Measurements from ENCODE around the gene CLEC18C.
"Not testable (repeated sequence)": the region's sequence is repeated elsewhere in the genome, so short reads cannot be mapped to it uniquely, and the experiment has no call there.

CLEC18C gene

DNA sequence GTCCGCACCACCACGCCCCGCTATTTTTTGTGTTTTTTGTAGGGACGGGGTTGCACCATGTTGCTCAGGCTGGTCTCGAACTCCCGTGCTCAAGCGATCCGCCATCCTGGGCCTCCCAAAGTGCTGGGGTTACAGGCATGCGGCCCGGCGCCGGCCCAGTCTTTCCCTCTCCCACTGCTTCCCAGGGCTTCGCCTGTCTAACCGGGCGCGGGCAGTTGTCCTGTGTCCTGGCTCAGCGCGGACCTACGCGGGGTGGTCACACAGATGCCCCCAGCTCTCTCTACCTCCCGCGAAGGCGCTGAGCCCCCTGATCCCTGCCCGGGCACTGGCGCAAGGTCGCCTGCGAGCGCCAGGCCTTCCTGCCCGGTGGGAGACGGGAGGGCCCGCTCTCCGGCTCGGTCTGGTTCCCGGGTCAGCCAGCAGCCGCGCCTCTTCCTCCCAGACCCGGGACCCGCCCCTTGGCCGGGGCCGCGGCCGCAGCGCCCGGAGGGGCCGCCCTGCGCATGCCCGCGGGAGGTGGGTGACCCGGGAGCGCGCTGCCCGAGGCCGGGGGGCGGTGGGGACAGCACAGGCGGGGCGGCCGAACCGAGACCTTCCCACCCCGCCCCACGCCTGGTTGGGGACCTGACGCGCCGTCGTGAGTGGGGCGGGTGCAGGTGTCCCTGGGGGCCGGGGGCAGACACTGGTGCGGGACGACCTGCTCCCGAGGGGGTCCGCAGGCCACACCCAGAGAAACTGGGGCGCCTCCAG is 14.4 kb downstream of the CLEC18C start:
- DNase-seq; H3K4me1 ChIP-seq (ENCODE audit: insufficient read depth, low read length); ATAC-seq (ENCODE audit: insufficient read depth, low read depth); H4K20me1 ChIP-seq (ENCODE audit: insufficient read depth, low read length); H3K4me3 ChIP-seq (ENCODE audit: low read depth in 1 of 2, low read length in 2 of 2); H3K36me3 ChIP-seq (ENCODE audit: insufficient read depth, low read length); H3K9ac ChIP-seq (ENCODE audit: low read depth, low read length); H3K79me2 ChIP-seq (ENCODE audit: insufficient read depth, low read length); H3K27ac ChIP-seq (ENCODE audit: low read length); H3K27me3 ChIP-seq (ENCODE audit: insufficient read depth, low read length, poor library complexity); H3K9me3 ChIP-seq (ENCODE audit: insufficient read depth, low read length, severe bottlenecking); H2AFZ ChIP-seq (ENCODE audit: low read depth, low read length); H3K4me2 ChIP-seq (ENCODE audit: insufficient read depth, low read length): not testable (repeated sequence)

DNA sequence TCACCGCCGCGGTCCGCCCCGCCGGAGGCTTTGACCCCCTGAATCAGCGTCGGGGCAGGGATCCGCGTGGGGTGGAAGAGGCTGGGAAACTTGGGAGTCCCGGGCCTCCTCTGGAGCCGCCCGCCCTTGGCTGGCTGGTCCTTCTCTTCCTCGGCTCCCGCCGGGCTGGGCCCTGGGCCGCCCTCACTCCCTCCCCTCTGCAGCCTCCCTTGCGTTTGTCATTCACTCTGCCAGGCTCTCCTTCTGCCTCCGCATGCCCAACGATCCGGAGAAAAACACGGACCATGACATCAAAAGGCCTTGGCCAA is 15.0 kb downstream of the CLEC18C start:
- not testable (repeated sequence) for H3K27ac ChIP-seq (ENCODE audit: low read length); H3K36me3 ChIP-seq (ENCODE audit: insufficient read depth, low read length); H3K27me3 ChIP-seq (ENCODE audit: insufficient read depth, low read length, poor library complexity); DNase-seq; H3K9me3 ChIP-seq (ENCODE audit: insufficient read depth, low read length, severe bottlenecking); H3K4me2 ChIP-seq (ENCODE audit: insufficient read depth, low read length); H3K79me2 ChIP-seq (ENCODE audit: insufficient read depth, low read length); H2AFZ ChIP-seq (ENCODE audit: low read depth, low read length); H3K4me1 ChIP-seq (ENCODE audit: insufficient read depth, low read length); H4K20me1 ChIP-seq (ENCODE audit: insufficient read depth, low read length); H3K9ac ChIP-seq (ENCODE audit: low read depth, low read length); ATAC-seq (ENCODE audit: insufficient read depth, low read depth); H3K4me3 ChIP-seq (ENCODE audit: low read depth in 1 of 2, low read length in 2 of 2)

DNA sequence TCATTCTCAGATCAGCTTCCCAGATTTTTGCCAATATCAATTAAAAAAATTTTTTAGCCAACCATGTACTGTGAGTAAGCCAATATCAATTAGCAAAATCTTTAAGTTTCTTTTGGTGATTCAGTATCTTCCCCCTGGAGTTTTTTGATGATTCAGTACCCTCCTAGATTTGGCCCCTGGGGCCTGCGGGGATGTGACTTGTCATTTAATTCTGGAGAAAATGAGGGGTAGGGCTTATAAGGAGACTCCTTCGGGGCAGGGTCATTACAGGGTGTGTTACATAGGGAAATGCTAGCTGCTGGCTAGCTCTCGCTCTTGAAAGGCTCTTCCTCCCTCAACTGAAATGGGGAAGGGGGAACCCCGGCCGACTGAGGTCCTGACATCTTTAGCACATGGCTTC is 17.0 kb downstream of the CLEC18C start:
- not testable (repeated sequence) for H3K79me2 ChIP-seq (ENCODE audit: insufficient read depth, low read length); H3K4me3 ChIP-seq (ENCODE audit: low read depth in 1 of 2, low read length in 2 of 2); H3K9ac ChIP-seq (ENCODE audit: low read depth, low read length); H2AFZ ChIP-seq (ENCODE audit: low read depth, low read length); H3K27ac ChIP-seq (ENCODE audit: low read length); DNase-seq; H3K4me1 ChIP-seq (ENCODE audit: insufficient read depth, low read length); H3K36me3 ChIP-seq (ENCODE audit: insufficient read depth, low read length); H4K20me1 ChIP-seq (ENCODE audit: insufficient read depth, low read length); H3K27me3 ChIP-seq (ENCODE audit: insufficient read depth, low read length, poor library complexity); ATAC-seq (ENCODE audit: insufficient read depth, low read depth); H3K4me2 ChIP-seq (ENCODE audit: insufficient read depth, low read length); H3K9me3 ChIP-seq (ENCODE audit: insufficient read depth, low read length, severe bottlenecking)

- not testable (repeated sequence) for H3K4me2 ChIP-seq (ENCODE audit: insufficient read depth, low read length); H3K36me3 ChIP-seq (ENCODE audit: insufficient read depth, low read length); H4K20me1 ChIP-seq (ENCODE audit: insufficient read depth, low read length); H3K27me3 ChIP-seq (ENCODE audit: insufficient read depth, low read length, poor library complexity); H3K4me3 ChIP-seq (ENCODE audit: low read depth in 1 of 2, low read length in 2 of 2); DNase-seq; H2AFZ ChIP-seq (ENCODE audit: low read depth, low read length); ATAC-seq (ENCODE audit: insufficient read depth, low read depth); H3K9me3 ChIP-seq (ENCODE audit: insufficient read depth, low read length, severe bottlenecking); H3K4me1 ChIP-seq (ENCODE audit: insufficient read depth, low read length); H3K9ac ChIP-seq (ENCODE audit: low read depth, low read length); H3K27ac ChIP-seq (ENCODE audit: low read length); H3K79me2 ChIP-seq (ENCODE audit: insufficient read depth, low read length)
These were observed 23.2 kb downstream of the CLEC18C start for GRCh38 chr16:70196683-70197300.

- H3K4me3 ChIP-seq (ENCODE audit: low read depth in 1 of 2, low read length in 2 of 2); H3K27ac ChIP-seq (ENCODE audit: low read length); H3K79me2 ChIP-seq (ENCODE audit: insufficient read depth, low read length); H3K4me1 ChIP-seq (ENCODE audit: insufficient read depth, low read length); DNase-seq; H3K27me3 ChIP-seq (ENCODE audit: insufficient read depth, low read length, poor library complexity); H3K4me2 ChIP-seq (ENCODE audit: insufficient read depth, low read length); H2AFZ ChIP-seq (ENCODE audit: low read depth, low read length); H3K9ac ChIP-seq (ENCODE audit: low read depth, low read length); H4K20me1 ChIP-seq (ENCODE audit: insufficient read depth, low read length); H3K36me3 ChIP-seq (ENCODE audit: insufficient read depth, low read length); ATAC-seq (ENCODE audit: insufficient read depth, low read depth); H3K9me3 ChIP-seq (ENCODE audit: insufficient read depth, low read length, severe bottlenecking): not testable (repeated sequence)
These were observed 24.0 kb downstream of the CLEC18C start for GRCh38 chr16:70197611-70198010.

GRCh38 chr16:70198230-70198629 is 24.6 kb downstream of the CLEC18C start:
- not testable (repeated sequence) for H3K4me3 ChIP-seq (ENCODE audit: low read depth in 1 of 2, low read length in 2 of 2); H4K20me1 ChIP-seq (ENCODE audit: insufficient read depth, low read length); H3K27me3 ChIP-seq (ENCODE audit: insufficient read depth, low read length, poor library complexity); H3K9ac ChIP-seq (ENCODE audit: low read depth, low read length); H3K4me1 ChIP-seq (ENCODE audit: insufficient read depth, low read length); H3K36me3 ChIP-seq (ENCODE audit: insufficient read depth, low read length); ATAC-seq (ENCODE audit: insufficient read depth, low read depth); H3K79me2 ChIP-seq (ENCODE audit: insufficient read depth, low read length); DNase-seq; H3K9me3 ChIP-seq (ENCODE audit: insufficient read depth, low read length, severe bottlenecking); H2AFZ ChIP-seq (ENCODE audit: low read depth, low read length); H3K4me2 ChIP-seq (ENCODE audit: insufficient read depth, low read length); H3K27ac ChIP-seq (ENCODE audit: low read length)

- not testable (repeated sequence) for H3K4me1 ChIP-seq (ENCODE audit: insufficient read depth, low read length); H3K79me2 ChIP-seq (ENCODE audit: insufficient read depth, low read length); H3K4me3 ChIP-seq (ENCODE audit: low read depth in 1 of 2, low read length in 2 of 2); H3K9ac ChIP-seq (ENCODE audit: low read depth, low read length); DNase-seq; H3K27me3 ChIP-seq (ENCODE audit: insufficient read depth, low read length, poor library complexity); H3K27ac ChIP-seq (ENCODE audit: low read length); H2AFZ ChIP-seq (ENCODE audit: low read depth, low read length); H3K4me2 ChIP-seq (ENCODE audit: insufficient read depth, low read length); ATAC-seq (ENCODE audit: insufficient read depth, low read depth); H3K36me3 ChIP-seq (ENCODE audit: insufficient read depth, low read length); H4K20me1 ChIP-seq (ENCODE audit: insufficient read depth, low read length); H3K9me3 ChIP-seq (ENCODE audit: insufficient read depth, low read length, severe bottlenecking)
These were observed 25.1 kb downstream of the CLEC18C start for GRCh38 chr16:70198666-70199065.

DNA sequence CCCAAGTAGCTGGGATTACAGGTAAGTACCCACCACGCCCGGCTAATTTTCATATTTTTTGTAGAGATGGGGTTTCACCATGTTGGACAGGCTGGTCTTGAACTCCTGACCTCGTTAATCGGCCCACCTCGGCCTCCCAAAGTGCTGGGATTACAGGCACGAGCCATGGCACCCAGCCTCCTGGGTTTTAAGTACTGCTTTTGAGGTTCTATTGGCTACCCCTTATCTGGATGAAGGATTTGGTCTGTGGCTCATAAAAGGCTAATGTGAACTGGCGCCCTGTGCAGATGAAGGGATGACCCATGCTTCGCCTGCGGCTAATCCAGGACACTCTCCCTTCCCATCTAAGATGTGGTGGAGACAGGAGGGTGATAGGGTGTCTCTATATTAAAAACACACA is 25.6 kb downstream of the CLEC18C start:
- ATAC-seq (ENCODE audit: insufficient read depth, low read depth); H3K4me1 ChIP-seq (ENCODE audit: insufficient read depth, low read length); DNase-seq; H3K27me3 ChIP-seq (ENCODE audit: insufficient read depth, low read length, poor library complexity); H3K79me2 ChIP-seq (ENCODE audit: insufficient read depth, low read length); H2AFZ ChIP-seq (ENCODE audit: low read depth, low read length); H3K4me2 ChIP-seq (ENCODE audit: insufficient read depth, low read length); H3K4me3 ChIP-seq (ENCODE audit: low read depth in 1 of 2, low read length in 2 of 2); H3K27ac ChIP-seq (ENCODE audit: low read length); H4K20me1 ChIP-seq (ENCODE audit: insufficient read depth, low read length); H3K36me3 ChIP-seq (ENCODE audit: insufficient read depth, low read length); H3K9ac ChIP-seq (ENCODE audit: low read depth, low read length); H3K9me3 ChIP-seq (ENCODE audit: insufficient read depth, low read length, severe bottlenecking): not testable (repeated sequence)

All from DND-41 (cell line).